ENCODE data around the gene REEP5.
A peak's percentile ranks its signal among the peaks of the same experiment; 100 is the strongest.
"Not testable (repeated sequence)": the region's sequence is repeated elsewhere in the genome, so short reads cannot be mapped to it uniquely, and the experiment has no call there.

REEP5 gene

DNA sequence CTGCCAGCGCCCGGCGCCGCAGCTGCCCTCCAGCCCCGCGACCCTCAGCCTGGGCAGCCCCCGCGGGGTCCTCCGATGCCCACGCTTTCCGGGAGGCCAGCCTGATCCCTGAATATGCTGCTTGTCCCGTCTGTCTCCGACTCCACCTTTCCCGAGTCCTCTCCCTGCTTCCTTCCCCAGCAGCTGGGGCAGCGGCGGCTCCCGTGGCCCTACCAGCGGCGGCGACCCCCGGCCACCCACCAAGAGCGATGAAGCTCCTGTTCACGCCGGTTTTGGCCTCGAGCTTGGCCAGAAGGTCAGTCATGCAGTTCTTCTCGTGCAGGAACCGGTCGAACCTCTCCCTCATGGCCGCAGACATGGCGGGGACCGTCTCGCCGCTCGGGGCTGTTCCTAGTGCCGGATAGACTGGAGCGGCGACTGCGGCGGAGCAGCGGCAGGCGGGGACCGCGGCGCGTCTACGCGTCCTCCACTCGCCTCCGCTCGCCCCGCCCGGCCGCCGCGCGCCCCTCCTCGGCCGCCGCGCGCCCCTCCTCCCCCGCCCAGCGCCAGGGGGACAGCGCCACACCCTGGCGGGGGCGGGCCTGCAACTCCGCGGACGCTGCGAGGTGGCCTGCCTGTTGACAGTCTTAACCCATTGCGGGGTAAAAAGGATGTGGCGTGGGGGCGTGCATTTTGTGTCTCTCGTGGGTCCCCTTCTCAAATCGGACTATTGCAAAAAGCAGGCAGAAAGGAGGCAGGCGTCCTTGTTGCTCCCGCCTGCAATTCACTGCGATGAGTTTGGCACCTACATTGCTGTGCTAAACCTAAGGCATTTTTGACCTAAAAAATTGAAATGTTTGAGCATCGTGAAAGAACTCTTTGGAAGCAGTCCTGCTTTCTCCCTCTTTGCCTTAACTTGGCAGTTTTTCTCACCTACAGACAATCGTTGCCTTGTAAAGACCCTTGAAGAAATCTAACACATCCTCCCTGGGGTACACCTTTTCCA, at the start of gene REEP5:
TSS of gene REEP5 (minus strand) at position 395 of the 985 bp plus-strand sequence. CDS start at position 358, 37 bp downstream.
- H3K9me3 ChIP-seq (ENCODE audit: control insufficient read depth, insufficient read depth, low read depth, low read length), result no peaks in the 10 kb centered on the region
- peaks cover 5% of the 10 kb centered on the region; the same call in 1 of the 2 replicates for H3K4me1 ChIP-seq (ENCODE audit: control insufficient read depth, insufficient read depth, low read length)
- peaks cover 13% of the 10 kb centered on the region; the same call in 1 of the 2 replicates for H3K27me3 ChIP-seq (ENCODE audit: control insufficient read depth, insufficient read depth, low read length)
- H3K36me3 ChIP-seq (ENCODE audit: control insufficient read depth, insufficient read depth, low read length), result peaks cover 24% of the 10 kb centered on the region
- peak within 1 kb of the TSS; percentile 69; the same call in 1 of the 2 replicates for H3K27ac ChIP-seq (ENCODE audit: low read depth, low read length)
- peak within 1 kb of the TSS; percentile 98 for H3K4me3 ChIP-seq (ENCODE audit: low read depth, low read length)
- H3K9ac ChIP-seq (ENCODE audit: low read length), result peak within 1 kb of the TSS; percentile 98

DNA sequence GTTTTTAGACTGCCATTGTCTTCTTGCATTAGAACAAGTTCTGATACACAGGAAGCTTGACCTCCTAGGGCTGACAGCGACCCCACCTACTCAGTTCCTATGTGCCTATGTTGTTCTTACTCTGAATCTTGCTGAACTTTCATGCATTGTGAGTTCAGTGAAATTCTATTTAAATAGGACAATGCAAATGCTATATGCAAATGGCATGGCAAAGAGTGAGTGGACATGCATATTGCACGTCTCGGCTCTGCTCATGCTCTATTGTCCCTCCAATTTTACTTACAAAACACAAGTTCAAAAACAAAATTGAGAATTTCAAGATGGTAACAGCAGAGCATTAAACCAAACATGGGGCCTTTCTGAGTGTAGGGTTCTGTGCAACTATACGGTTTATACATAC, 49.2 kb upstream of the REEP5 start:
- no peak overlapping the region for H3K9ac ChIP-seq (ENCODE audit: low read length)
- H3K4me1 ChIP-seq (ENCODE audit: control insufficient read depth, insufficient read depth, low read length), result peaks cover 28% of the 10 kb centered on the region
- H3K9me3 ChIP-seq (ENCODE audit: control insufficient read depth, insufficient read depth, low read depth, low read length), result no peaks in the 10 kb centered on the region
- no peak overlapping the region for H3K27ac ChIP-seq (ENCODE audit: low read depth, low read length)
- no peaks in the 10 kb centered on the region for H3K36me3 ChIP-seq (ENCODE audit: control insufficient read depth, insufficient read depth, low read length)
- H3K4me3 ChIP-seq (ENCODE audit: low read depth, low read length), result no peak overlapping the region
- no peaks in the 10 kb centered on the region for H3K27me3 ChIP-seq (ENCODE audit: control insufficient read depth, insufficient read depth, low read length)

- Histone ChIP-seq H3K9ac (ENCODE audit: low read length) (no peak overlapping the region), H3K36me3 (ENCODE audit: control insufficient read depth, insufficient read depth, low read length) (no peaks in the 10 kb centered on the region), H3K4me3 (ENCODE audit: low read depth, low read length) (no peak overlapping the region), H3K9me3 (ENCODE audit: control insufficient read depth, insufficient read depth, low read depth, low read length) (no peaks in the 10 kb centered on the region), H3K4me1 (ENCODE audit: control insufficient read depth, insufficient read depth, low read length) (peaks cover 22% of the 10 kb centered on the region), H3K27ac (ENCODE audit: low read depth, low read length) (no peak overlapping the region), H3K27me3 (ENCODE audit: control insufficient read depth, insufficient read depth, low read length) (no peaks in the 10 kb centered on the region)
These were observed 46.5 kb upstream of the REEP5 start for GRCh38 chr5:112968411-112969106.

- Histone ChIP-seq H3K27ac (ENCODE audit: low read depth, low read length) (no peak overlapping the region), H3K9ac (ENCODE audit: low read length) (no peak overlapping the region), H3K4me1 (ENCODE audit: control insufficient read depth, insufficient read depth, low read length) (peaks cover 22% of the 10 kb centered on the region), H3K36me3 (ENCODE audit: control insufficient read depth, insufficient read depth, low read length) (no peaks in the 10 kb centered on the region), H3K9me3 (ENCODE audit: control insufficient read depth, insufficient read depth, low read depth, low read length) (no peaks in the 10 kb centered on the region), H3K27me3 (ENCODE audit: control insufficient read depth, insufficient read depth, low read length) (no peaks in the 10 kb centered on the region), H3K4me3 (ENCODE audit: low read depth, low read length) (no peak overlapping the region)
These were observed 45.6 kb upstream of the REEP5 start for GRCh38 chr5:112967520-112968083.

- Histone ChIP-seq H3K4me3 (ENCODE audit: low read depth, low read length) (no peak overlapping the region), H3K27ac (ENCODE audit: low read depth, low read length) (no peak overlapping the region)
These were observed 43.8 kb upstream of the REEP5 start for GRCh38 chr5:112965733-112966306.

GRCh38 chr5:112963374-112963733, 41.3 kb upstream of the REEP5 start:
- H3K9me3 ChIP-seq (ENCODE audit: control insufficient read depth, insufficient read depth, low read depth, low read length); H3K4me1 ChIP-seq (ENCODE audit: control insufficient read depth, insufficient read depth, low read length); H3K27ac ChIP-seq (ENCODE audit: low read depth, low read length); H3K27me3 ChIP-seq (ENCODE audit: control insufficient read depth, insufficient read depth, low read length); H3K9ac ChIP-seq (ENCODE audit: low read length); H3K4me3 ChIP-seq (ENCODE audit: low read depth, low read length); H3K36me3 ChIP-seq (ENCODE audit: control insufficient read depth, insufficient read depth, low read length): not testable (repeated sequence)

More at GRCh38 chr5:112965733-112966306, 43.8 kb upstream of the REEP5 start:
- H3K9me3 ChIP-seq (ENCODE audit: control insufficient read depth, insufficient read depth, low read depth, low read length), result no peaks in the 10 kb centered on the region
- H3K9ac ChIP-seq (ENCODE audit: low read length), result no peak overlapping the region
- H3K36me3 ChIP-seq (ENCODE audit: control insufficient read depth, insufficient read depth, low read length), result no peaks in the 10 kb centered on the region
- H3K4me1 ChIP-seq (ENCODE audit: control insufficient read depth, insufficient read depth, low read length), result peaks cover 18% of the 10 kb centered on the region; the same call in 1 of the 2 replicates
- no peaks in the 10 kb centered on the region for H3K27me3 ChIP-seq (ENCODE audit: control insufficient read depth, insufficient read depth, low read length)

GRCh38 chr5:112960863-112961504, 39.0 kb upstream of the REEP5 start:
- Histone ChIP-seq H3K27me3 (ENCODE audit: control insufficient read depth, insufficient read depth, low read length) (no peaks in the 10 kb centered on the region), H3K9ac (ENCODE audit: low read length) (no peak overlapping the region), H3K4me3 (ENCODE audit: low read depth, low read length) (no peak overlapping the region), H3K27ac (ENCODE audit: low read depth, low read length) (no peak overlapping the region), H3K36me3 (ENCODE audit: control insufficient read depth, insufficient read depth, low read length) (no peaks in the 10 kb centered on the region), H3K9me3 (ENCODE audit: control insufficient read depth, insufficient read depth, low read depth, low read length) (no peaks in the 10 kb centered on the region), H3K4me1 (ENCODE audit: control insufficient read depth, insufficient read depth, low read length) (no peaks in the 10 kb centered on the region; the same call in 1 of the 2 replicates)

DNA sequence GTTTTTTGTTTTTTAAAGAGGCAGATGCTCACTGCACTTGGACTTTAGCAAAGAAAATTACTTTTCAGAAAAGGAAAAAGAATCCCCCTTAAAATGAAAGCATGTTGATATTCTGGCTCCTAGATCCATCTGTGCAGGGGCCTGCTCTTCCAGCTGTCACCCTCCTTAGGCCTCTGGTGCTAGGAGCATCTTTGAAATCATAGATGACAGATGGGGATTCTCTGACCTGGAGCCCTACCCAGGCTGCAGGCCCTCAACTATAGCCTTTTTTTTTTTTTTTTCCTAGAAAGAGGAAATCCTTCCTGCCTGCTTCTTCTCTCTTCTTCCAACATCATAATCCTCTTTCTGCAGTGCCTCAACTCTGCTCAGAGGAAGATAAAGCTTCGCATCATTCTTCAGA, 38.3 kb upstream of the REEP5 start:
- no peak overlapping the region for H3K9ac ChIP-seq (ENCODE audit: low read length)
- no peak overlapping the region for H3K27ac ChIP-seq (ENCODE audit: low read depth, low read length)
- H3K4me1 ChIP-seq (ENCODE audit: control insufficient read depth, insufficient read depth, low read length), result no peaks in the 10 kb centered on the region; the same call in 1 of the 2 replicates
- H3K27me3 ChIP-seq (ENCODE audit: control insufficient read depth, insufficient read depth, low read length), result no peaks in the 10 kb centered on the region
- H3K9me3 ChIP-seq (ENCODE audit: control insufficient read depth, insufficient read depth, low read depth, low read length), result no peaks in the 10 kb centered on the region
- no peak overlapping the region for H3K4me3 ChIP-seq (ENCODE audit: low read depth, low read length)
- H3K36me3 ChIP-seq (ENCODE audit: control insufficient read depth, insufficient read depth, low read length), result no peaks in the 10 kb centered on the region

DNA sequence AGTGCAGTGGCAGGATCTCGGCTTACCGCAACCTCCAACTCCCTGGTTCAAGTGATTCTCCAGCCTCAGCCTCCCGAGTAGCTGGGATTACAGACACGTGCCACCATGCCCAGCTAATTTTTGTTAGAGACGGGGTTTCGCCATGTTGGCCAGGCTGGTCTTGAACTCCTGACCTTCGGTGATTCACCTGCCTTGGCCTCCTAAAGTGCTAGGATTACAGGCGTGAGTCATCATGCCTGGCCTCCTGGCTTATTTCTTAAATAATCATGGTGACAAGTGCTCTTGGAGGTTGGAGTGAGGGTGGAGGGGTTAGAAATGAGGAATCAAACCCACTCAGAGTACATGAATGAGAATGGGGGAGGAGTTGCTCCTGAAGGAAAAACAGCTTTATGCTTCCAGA, 37.8 kb upstream of the REEP5 start:
- not testable (repeated sequence) for H3K9me3 ChIP-seq (ENCODE audit: control insufficient read depth, insufficient read depth, low read depth, low read length); H3K27me3 ChIP-seq (ENCODE audit: control insufficient read depth, insufficient read depth, low read length); H3K27ac ChIP-seq (ENCODE audit: low read depth, low read length); H3K4me1 ChIP-seq (ENCODE audit: control insufficient read depth, insufficient read depth, low read length); H3K9ac ChIP-seq (ENCODE audit: low read length); H3K36me3 ChIP-seq (ENCODE audit: control insufficient read depth, insufficient read depth, low read length); H3K4me3 ChIP-seq (ENCODE audit: low read depth, low read length)
